Coronary artery (tissue), 2 donors: ENCODE data around the gene SETDB1.

ENCODE experiments used
- DNase-seq: peaks from one replicate; pipeline ENCODE4 v3.0.0-alpha.2; 2017; ENCODE audit warnings: low spot score
- H3K27ac ChIP-seq, 2 donors: fragments of 200-600 bp; sonication (generic); one replicate each; pipeline ENCODE4 v1.5.1; 2016 to 2019
- H3K4me3 ChIP-seq: fragments of 200-600 bp; sonication (generic); 2 replicates; pipeline ENCODE4 v1.5.1; 2016; ENCODE audit warnings: mild to moderate bottlenecking, moderate library complexity
- CTCF ChIP-seq: fragments of 200-600 bp; sonication (generic); IDR thresholded peaks from one replicate; pipeline ENCODE4 v1.5.1; 2019; ENCODE audit warnings: antibody characterized with exemption

Gene SETDB1

GRCh38 chr1:151006327-151007052 is 80.3 kb downstream of the SETDB1 start, which contains the start of gene MINDY1:
Gene MINDY1, minus strand, starts transcription at chr1:151006902. Its CDS starts 4,285 bp downstream, at chr1:151002617.
- peak within 1 kb of the TSS; percentile 91 for H3K4me3 ChIP-seq
- TF ChIP-seq CTCF, result peak; percentile 29
- H3K27ac ChIP-seq, result peak within 1 kb of the TSS; percentile 64 to 94
- DNase-seq, result no peak

- TF ChIP-seq CTCF, result no peak
- Histone ChIP-seq H3K4me3 (peak overlapping the region; percentile 91), H3K27ac (peak overlapping the region; percentile 64 to 94)
- DNase-seq, result no peak
Measured at GRCh38 chr1:151007853-151008243, 81.7 kb downstream of the SETDB1 start.

GRCh38 chr1:151008244-151009205 is 82.4 kb downstream of the SETDB1 start, which contains the start of gene PRUNE1:
Gene PRUNE1, plus strand, starts transcription at chr1:151008449. Its CDS starts 184 bp downstream, at chr1:151008633.
- no peak for TF ChIP-seq CTCF
- DNase-seq, result peak; percentile 98
- Histone ChIP-seq H3K27ac (peak within 1 kb of the TSS; percentile 64 to 94), H3K4me3 (peak within 1 kb of the TSS; percentile 91)

GRCh38 chr1:151009206-151009587 is 83.0 kb downstream of the SETDB1 start:
- Histone ChIP-seq H3K27ac (peak overlapping the region; percentile 64 to 94), H3K4me3 (peak overlapping the region; percentile 91)
- no peak for TF ChIP-seq CTCF
- no peak for DNase-seq

GRCh38 chr1:151009674-151010345 is 83.6 kb downstream of the SETDB1 start:
- no peak for DNase-seq
- Histone ChIP-seq H3K27ac (peak overlapping the region in 1 of 2 donors; percentile 94), H3K4me3 (peak overlapping the region; percentile 91)
- no peak for TF ChIP-seq CTCF

- no peak for DNase-seq
- TF ChIP-seq CTCF, result no peak
- Histone ChIP-seq H3K4me3 (no peak overlapping the region), H3K27ac (no peak overlapping the region)
Measured at GRCh38 chr1:151010346-151010726, 84.2 kb downstream of the SETDB1 start.
